Activated CD4-positive, alpha-beta T cell treated with anti-CD3 and anti-CD28 coated beads, Interleukin-2, amount 50 U/mL, for 4 hours (primary cell): Measurements from ENCODE around the gene CD244.
"Not testable (repeated sequence)": the region's sequence is repeated elsewhere in the genome, so short reads cannot be mapped to it uniquely, and the experiment has no call there.

Experiments
- DNase-seq, 2 experiments: peaks; one replicate each; pipeline ENCODE4 v3.0.0-alpha.2; 2020

Gene CD244

GRCh38 chr1:160862203-160863060 lies at the start of gene CD244:
CD244 (minus strand) TSS chr1:160862887; CDS start chr1:160862677, 210 bp downstream.
- DNase-seq: peak; percentile 16 to 21

GRCh38 chr1:160911925-160912324 lies 49.2 kb upstream of the CD244 start:
- no peak for DNase-seq

- no peak for DNase-seq
Observed at GRCh38 chr1:160911441-160911840, 48.8 kb upstream of the CD244 start.

GRCh38 chr1:160910170-160910750 lies 47.6 kb upstream of the CD244 start:
- DNase-seq: no peak

GRCh38 chr1:160907976-160908375 lies 45.3 kb upstream of the CD244 start:
- DNase-seq: no peak

- DNase-seq: no peak
Observed at GRCh38 chr1:160905617-160905989, 42.9 kb upstream of the CD244 start.

GRCh38 chr1:160904783-160905616 lies 42.3 kb upstream of the CD244 start:
- no peak for DNase-seq

GRCh38 chr1:160902251-160902650 lies 39.6 kb upstream of the CD244 start:
- not testable (repeated sequence) for DNase-seq

- DNase-seq: no peak
Observed at GRCh38 chr1:160901768-160902167, 39.1 kb upstream of the CD244 start.

GRCh38 chr1:160900683-160901082 lies 38.0 kb upstream of the CD244 start:
- DNase-seq: not testable (repeated sequence)

GRCh38 chr1:160894368-160895135 lies 31.9 kb upstream of the CD244 start:
- DNase-seq: not testable (repeated sequence)

GRCh38 chr1:160891474-160891873 lies 28.8 kb upstream of the CD244 start:
- DNase-seq: no peak

- no peak for DNase-seq
Observed at GRCh38 chr1:160888926-160889325, 26.2 kb upstream of the CD244 start.

GRCh38 chr1:160887071-160887470 lies 24.4 kb upstream of the CD244 start:
- no peak for DNase-seq

- DNase-seq: no peak
Observed at GRCh38 chr1:160885042-160885441, 22.4 kb upstream of the CD244 start, which contains the start of gene ITLN1. ITLN1 (minus strand) TSS chr1:160885180; CDS start chr1:160884877, 303 bp downstream.

- DNase-seq: no peak
Observed at GRCh38 chr1:160884579-160884978, 21.9 kb upstream of the CD244 start.

- DNase-seq: no peak
Observed at GRCh38 chr1:160883581-160884513, 21.2 kb upstream of the CD244 start.

- no peak for DNase-seq
Observed at GRCh38 chr1:160882582-160882981, 19.9 kb upstream of the CD244 start.

GRCh38 chr1:160881264-160881663 lies 18.6 kb upstream of the CD244 start:
- DNase-seq: not testable (repeated sequence)

GRCh38 chr1:160880216-160880615 lies 17.5 kb upstream of the CD244 start:
- no peak for DNase-seq

- DNase-seq: no peak
Observed at GRCh38 chr1:160879056-160879455, 16.4 kb upstream of the CD244 start.
